K562 (cell line): ENCODE measurements around the gene PNRC1. TPM values are rescaled to one million over a fixed set of nuclear protein-coding genes. Genes with fewer than 3 reads are reported as not detected.

Experiments used
- ATAC-seq: fragments of 200-7000 bp; cut with Tn5 transposase; 3 replicates; pipeline ENCODE4 v1.9.1; 2020; ENCODE audit warnings: moderate library complexity
- BruUV-seq: library from RNA; stranded (reverse); fragments of 400-500 nt; replicated peaks from 2 replicates; lab custom pipeline; 2021; lab: Mats Ljungman, UMichigan
- CTCF ChIA-PET: fragments of 300-600 bp; formaldehyde crosslinking; extraction: SDS; loops from one replicate; lab custom pipeline; 2021; ENCODE audit warnings: low intra/inter-chr PET ratio; lab: Yijun Ruan, JAX
- POLR2A ChIA-PET: fragments of 300-600, 350-650 bp; sonication (Branson Sonifier 250); formaldehyde crosslinking; extraction: SDS; loops from one replicate; lab custom pipeline; 2021; ENCODE audit warnings: antibody characterized with exemption, inconsistent platforms; lab: Yijun Ruan, JAX
- DNase-seq, 4 experiments: peaks; one replicate each; pipeline versions ENCODE4 v3.0.0 to v3.0.0-alpha.2; 2011 to 2018; ENCODE audit warnings: low spot score in 3 of 4, mixed read lengths in 3 of 4; ENCODE audit errors: extremely low read depth in 1 of 4
- FAIRE-seq: peaks from 2 replicates; lab custom pipeline; 2011; peaks lifted over from hg19 to GRCh38; lab: Jason Lieb, UNC
- H2AFZ ChIP-seq: 2 replicates; pipeline ENCODE4 v1.6.0; 2011; ENCODE audit warnings: low read depth, low read length, control low read depth, inconsistent platforms
- H3K27ac ChIP-seq: fragments of 200-600 bp; 3 replicates; pipeline ENCODE4 v1.8.0; 2011; ENCODE audit warnings: low read depth, mild to moderate bottlenecking, control low read depth, inconsistent platforms, low read length, moderate library complexity, mixed read lengths; ENCODE audit errors: extremely low read depth
- H3K27me3 ChIP-seq, 2 experiments: fragments of 300-600 bp in 1 of 2; 2 replicates in 1 of 2; 3 replicates in 1 of 2; pipeline versions ENCODE4 v1.6.0 to v1.8.0; 2011; ENCODE audit warnings: inconsistent platforms in 2 of 2, low read length in 2 of 2, mild to moderate bottlenecking in 1 of 2, mixed read lengths in 1 of 2, moderate library complexity in 1 of 2; ENCODE audit not compliant: control insufficient read depth in 2 of 2, insufficient read depth in 2 of 2
- H3K36me3 ChIP-seq: fragments of 300-600 bp; 3 replicates; pipeline ENCODE4 v1.8.0; 2011; ENCODE audit warnings: mild to moderate bottlenecking, low read length, inconsistent platforms; ENCODE audit not compliant: control insufficient read depth, insufficient read depth
- H3K4me1 ChIP-seq, 2 experiments: fragments of 200-600 bp in 1 of 2; replicated peaks in 1 of 2; 2 replicates in 1 of 2; 3 replicates in 1 of 2; pipeline versions ENCODE4 v1.5.1 to v1.8.0; 2011; ENCODE audit warnings: inconsistent platforms in 2 of 2, low read length in 2 of 2, mild to moderate bottlenecking in 1 of 2, mixed read lengths in 1 of 2, moderate library complexity in 1 of 2; ENCODE audit not compliant: control insufficient read depth in 2 of 2, insufficient read depth in 2 of 2
- H3K4me2 ChIP-seq: 2 replicates; pipeline ENCODE4 v1.6.1; 2011; ENCODE audit warnings: low read length, control low read depth, inconsistent platforms, mixed read lengths; ENCODE audit not compliant: insufficient read depth
- H3K4me3 ChIP-seq: fragments of 200-600 bp; sonication (generic), shearing (Covaris generic); 2 replicates; pipeline ENCODE4 v1.5.1; 2016; ENCODE audit warnings: control low read depth, inconsistent platforms
- H3K79me2 ChIP-seq: fragments of 200-600 bp; 3 replicates; pipeline ENCODE4 v1.8.0; 2011; ENCODE audit warnings: low read length, inconsistent platforms; ENCODE audit not compliant: control insufficient read depth, insufficient read depth
- H3K9ac ChIP-seq, 2 experiments: 2 replicates each; pipeline versions ENCODE4 v1.6.0 to v1.6.1; 2011; ENCODE audit warnings: low read depth in 2 of 2, low read length in 2 of 2, control low read depth in 1 of 2, inconsistent platforms in 1 of 2, mild to moderate bottlenecking in 1 of 2, mixed read lengths in 1 of 2; ENCODE audit not compliant: insufficient read depth in 1 of 2
- H3K9me1 ChIP-seq: one replicate; pipeline ENCODE4 v1.6.0; 2011; ENCODE audit warnings: inconsistent platforms, mild to moderate bottlenecking, low read length, moderate library complexity; ENCODE audit not compliant: control insufficient read depth, insufficient read depth
- H3K9me3 ChIP-seq: replicated peaks from 2 replicates; pipeline ENCODE4 v1.5.1; 2011; ENCODE audit warnings: low read depth, low read length, inconsistent platforms; ENCODE audit not compliant: control insufficient read depth, insufficient read depth
- H4K20me1 ChIP-seq: replicated peaks from 2 replicates; pipeline ENCODE4 v1.6.1; 2011; ENCODE audit warnings: low read length, inconsistent platforms, mixed read lengths; ENCODE audit not compliant: control insufficient read depth, insufficient read depth
- HNRNPLL ChIP-seq: fragments of 200-400 bp; formaldehyde crosslinking; IDR thresholded peaks from 2 replicates; pipeline ENCODE4 v1.6.1; 2017; ENCODE audit warnings: low read length, low read depth, mild to moderate bottlenecking; ENCODE audit not compliant: poor library complexity, severe bottlenecking
- HOXB6 ChIP-seq: fragments of 250-450 bp; sonication (Bioruptor Pico); IDR thresholded peaks from 2 replicates; pipeline ENCODE4 v1.5.1; 2022; ENCODE audit warnings: mild to moderate bottlenecking, borderline replicate concordance
- KLF16 ChIP-seq: IDR thresholded peaks from 2 replicates; pipeline ENCODE4 v1.6.1; 2016; ENCODE audit warnings: antibody characterized with exemption
- POLR2A ChIP-seq: fragments of 450-650 bp; conservative IDR thresholded peaks from 2 replicates; pipeline ENCODE4 v1.6.1; 2016
- RBBP5 ChIP-seq: fragments of 200-600 bp; sonication (generic); IDR thresholded peaks from 2 replicates; pipeline ENCODE4 v1.6.1; 2012; ENCODE audit warnings: borderline replicate concordance, mild to moderate bottlenecking, low read length, control low read depth, inconsistent platforms; ENCODE audit not compliant: insufficient read depth, poor library complexity, severe bottlenecking
- RBM15 ChIP-seq: fragments of 200-400 bp; formaldehyde crosslinking; IDR thresholded peaks from 2 replicates; pipeline ENCODE4 v1.6.1; 2018; ENCODE audit warnings: mild to moderate bottlenecking, low read length, moderate library complexity; ENCODE audit not compliant: insufficient read depth
- ZNF583 ChIP-seq: fragments of 250-450 bp; sonication (Bioruptor Pico); IDR thresholded peaks from 2 replicates; pipeline ENCODE4 v1.4.0; 2020
- ZNF77 ChIP-seq: fragments of 250-450 bp; sonication (Bioruptor Pico); IDR thresholded peaks from 2 replicates; pipeline ENCODE4 v1.5.0; 2020
- WGBS: fragments of 100-300 bp; shearing (Covaris generic); methylation state at CpG from one replicate; pipeline ENCODE4 v1.1.6; 2016; ENCODE audit warnings: low coverage, mixed read lengths; ENCODE audit not compliant: insufficient coverage; ENCODE audit errors: missing lambda C conversion rate; 5-methylcytosine and 5-hydroxymethylcytosine counted together
- in situ Hi-C: fragments of 300-500 bp; cut with MboI; formaldehyde crosslinking; loops from 4 replicates; pipeline ENCODE4 v1.15.0; 2018; ENCODE audit warnings: inconsistent platforms, mixed read lengths
- intact Hi-C: fragments of 100-400 bp; cut with micrococcal nuclease; formaldehyde crosslinking; loops from 2 replicates; pipeline ENCODE4 v1.14.2; 2022
- polyA plus RNA-seq, 8 experiments: library from polyadenylated mRNA; depleted of rRNA in 4 of 8; stranded (reverse) in 5 of 8; unstranded in 3 of 8; fragments of >200 nt; fragmentation: Nextera tagmentation in 2 of 8; fragmentation: Illumina TruSeq in 1 of 8; extraction: Ambion mirVana in 2 of 8; extraction: Trizol in 1 of 8; gene quantifications; 2 replicates each; pipeline versions ENCODE4 v1.2.1 to v1.2.3, GENCODE V29; 2011 to 2014; ENCODE audit warnings: inconsistent platforms in 1 of 8, missing spikeins in 1 of 8
- total RNA-seq, 7 experiments: library from RNA; depleted of rRNA in 6 of 7; stranded (reverse); fragments of >200 nt in 6 of 7; fragmentation: Illumina TruSeq in 2 of 7; extraction: Trizol in 2 of 7; gene quantifications; 2 replicates each; pipeline versions ENCODE4 v1.2.1 to v1.2.3, GENCODE V29; 2011 to 2021; ENCODE audit warnings: low replicate concordance in 1 of 7
- TF ChIP-seq, protein P1 (sequence below): sonication (generic); formaldehyde crosslinking; IDR thresholded peaks from 2 replicates; pipeline ENCODE4 v1.8.1; 2023; ENCODE audit warnings: mild to moderate bottlenecking, missing genetic modification reagents, moderate library complexity
- TF ChIP-seq, protein P2 (sequence below), 2 experiments: fragments of 450-650 bp; formaldehyde crosslinking in 1 of 2; IDR thresholded peaks; 2 replicates each; pipeline versions ENCODE4 v1.4.0 to v1.6.1; 2014 to 2020; ENCODE audit warnings: mild to moderate bottlenecking in 2 of 2, borderline replicate concordance in 1 of 2, low read depth in 1 of 2
- TF ChIP-seq, protein P3 (sequence below): fragments of 450-650 bp; IDR thresholded peaks from 2 replicates; pipeline ENCODE4 v1.6.1; 2017; ENCODE audit warnings: mild to moderate bottlenecking, moderate library complexity

The PNRC1 gene
- total and polyA plus RNA-seq, 9 of the 15 experiments (the other 6 are each of a cell fraction or from before 2014, with no cell fraction given) = 1.2 to 10.8 (median 6.5) TPM

DNA sequence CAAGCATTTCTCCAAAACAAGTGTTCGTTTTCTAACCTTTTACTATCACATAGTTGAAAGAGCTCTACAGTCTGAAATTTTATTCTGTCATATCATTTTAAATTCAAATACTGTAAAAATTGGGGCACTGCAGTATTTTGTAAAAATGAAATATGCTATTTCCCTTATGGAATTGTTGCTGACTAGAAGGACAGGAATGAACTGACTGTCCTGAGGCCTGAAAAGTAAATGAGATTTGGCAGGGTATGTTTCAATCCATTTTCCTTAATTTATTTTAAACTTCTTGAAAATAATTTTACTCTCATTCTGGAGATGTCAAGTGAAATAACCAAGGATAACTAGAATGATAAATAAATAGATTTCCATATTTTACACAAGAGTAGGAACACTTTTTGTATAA, 11.9 kb upstream of the PNRC1 start:
- H4K20me1 ChIP-seq = no peaks in the 10 kb centered on the region
- no peak for FAIRE-seq
- no peak overlapping the region for H3K9ac ChIP-seq
- ChIA-PET POLR2A (interaction anchor here (0.5 to 1.6 kb wide), 2 partner anchors 12 to 60 kb away, joined by 3 to 5 read pairs; partner anchors contain the start of gene PNRC1), CTCF (no interaction called here)
- intact Hi-C loops (no loop called here), in situ Hi-C loops (no loop called here)
- no peaks in the 10 kb centered on the region for H3K36me3 ChIP-seq
- no TSS peak for BruUV-seq
- H3K27ac ChIP-seq = no peak overlapping the region
- no peak overlapping the region for H2AFZ ChIP-seq
- H3K9me3 ChIP-seq = no peaks in the 10 kb centered on the region
- H3K4me1 ChIP-seq = peaks cover 4 to 18% of the 10 kb centered on the region in 2 experiments; a peak in 4 of 5 replicates
- H3K27me3 ChIP-seq = no peaks in the 10 kb centered on the region
- TF ChIP-seq, protein P1, sequence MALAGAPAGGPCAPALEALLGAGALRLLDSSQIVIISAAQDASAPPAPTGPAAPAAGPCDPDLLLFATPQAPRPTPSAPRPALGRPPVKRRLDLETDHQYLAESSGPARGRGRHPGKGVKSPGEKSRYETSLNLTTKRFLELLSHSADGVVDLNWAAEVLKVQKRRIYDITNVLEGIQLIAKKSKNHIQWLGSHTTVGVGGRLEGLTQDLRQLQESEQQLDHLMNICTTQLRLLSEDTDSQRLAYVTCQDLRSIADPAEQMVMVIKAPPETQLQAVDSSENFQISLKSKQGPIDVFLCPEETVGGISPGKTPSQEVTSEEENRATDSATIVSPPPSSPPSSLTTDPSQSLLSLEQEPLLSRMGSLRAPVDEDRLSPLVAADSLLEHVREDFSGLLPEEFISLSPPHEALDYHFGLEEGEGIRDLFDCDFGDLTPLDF (CRISPR knock-in tag) = no peak
- TF ChIP-seq RBBP5 (no peak), KLF16 (no peak), RBM15 (no peak), ZNF583 (CRISPR knock-in tag) (no peak), HOXB6 (CRISPR knock-in tag) (no peak), HNRNPLL (no peak), ZNF77 (no peak), POLR2A (no peak)
- TF ChIP-seq, protein P2, sequence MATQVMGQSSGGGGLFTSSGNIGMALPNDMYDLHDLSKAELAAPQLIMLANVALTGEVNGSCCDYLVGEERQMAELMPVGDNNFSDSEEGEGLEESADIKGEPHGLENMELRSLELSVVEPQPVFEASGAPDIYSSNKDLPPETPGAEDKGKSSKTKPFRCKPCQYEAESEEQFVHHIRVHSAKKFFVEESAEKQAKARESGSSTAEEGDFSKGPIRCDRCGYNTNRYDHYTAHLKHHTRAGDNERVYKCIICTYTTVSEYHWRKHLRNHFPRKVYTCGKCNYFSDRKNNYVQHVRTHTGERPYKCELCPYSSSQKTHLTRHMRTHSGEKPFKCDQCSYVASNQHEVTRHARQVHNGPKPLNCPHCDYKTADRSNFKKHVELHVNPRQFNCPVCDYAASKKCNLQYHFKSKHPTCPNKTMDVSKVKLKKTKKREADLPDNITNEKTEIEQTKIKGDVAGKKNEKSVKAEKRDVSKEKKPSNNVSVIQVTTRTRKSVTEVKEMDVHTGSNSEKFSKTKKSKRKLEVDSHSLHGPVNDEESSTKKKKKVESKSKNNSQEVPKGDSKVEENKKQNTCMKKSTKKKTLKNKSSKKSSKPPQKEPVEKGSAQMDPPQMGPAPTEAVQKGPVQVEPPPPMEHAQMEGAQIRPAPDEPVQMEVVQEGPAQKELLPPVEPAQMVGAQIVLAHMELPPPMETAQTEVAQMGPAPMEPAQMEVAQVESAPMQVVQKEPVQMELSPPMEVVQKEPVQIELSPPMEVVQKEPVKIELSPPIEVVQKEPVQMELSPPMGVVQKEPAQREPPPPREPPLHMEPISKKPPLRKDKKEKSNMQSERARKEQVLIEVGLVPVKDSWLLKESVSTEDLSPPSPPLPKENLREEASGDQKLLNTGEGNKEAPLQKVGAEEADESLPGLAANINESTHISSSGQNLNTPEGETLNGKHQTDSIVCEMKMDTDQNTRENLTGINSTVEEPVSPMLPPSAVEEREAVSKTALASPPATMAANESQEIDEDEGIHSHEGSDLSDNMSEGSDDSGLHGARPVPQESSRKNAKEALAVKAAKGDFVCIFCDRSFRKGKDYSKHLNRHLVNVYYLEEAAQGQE (IDR thresholded peaks at IDR 0.05; ENCODE audit: borderline replicate concordance) = no peak
- TF ChIP-seq, protein P2 (CRISPR knock-in tag; IDR thresholded peaks at IDR 0.05; ENCODE audit: low read depth) = no peak
- TF ChIP-seq, protein P3, sequence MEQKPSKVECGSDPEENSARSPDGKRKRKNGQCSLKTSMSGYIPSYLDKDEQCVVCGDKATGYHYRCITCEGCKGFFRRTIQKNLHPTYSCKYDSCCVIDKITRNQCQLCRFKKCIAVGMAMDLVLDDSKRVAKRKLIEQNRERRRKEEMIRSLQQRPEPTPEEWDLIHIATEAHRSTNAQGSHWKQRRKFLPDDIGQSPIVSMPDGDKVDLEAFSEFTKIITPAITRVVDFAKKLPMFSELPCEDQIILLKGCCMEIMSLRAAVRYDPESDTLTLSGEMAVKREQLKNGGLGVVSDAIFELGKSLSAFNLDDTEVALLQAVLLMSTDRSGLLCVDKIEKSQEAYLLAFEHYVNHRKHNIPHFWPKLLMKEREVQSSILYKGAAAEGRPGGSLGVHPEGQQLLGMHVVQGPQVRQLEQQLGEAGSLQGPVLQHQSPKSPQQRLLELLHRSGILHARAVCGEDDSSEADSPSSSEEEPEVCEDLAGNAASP = no peak
- H3K4me3 ChIP-seq = no peak overlapping the region
- H3K79me2 ChIP-seq = no peaks in the 10 kb centered on the region
- no peak overlapping the region for H3K4me2 ChIP-seq
- DNase-seq = no peak
- ATAC-seq = no peak
- H3K9me1 ChIP-seq = no peaks in the 10 kb centered on the region
- 7% methylated on average over 1 of the region's 1 CpG for WGBS
